Stimulated activated CD8-positive, alpha-beta memory T cell treated with anti-CD3 and anti-CD28 coated beads, Interleukin-12 subunit alpha, Interleukin-12 subunit beta, amount 100 ng/mL, for 1 hour (primary cell): ENCODE measurements around the gene SCARB1.

Experiments
- DNase-seq: peaks from one replicate; pipeline ENCODE4 v3.0.0-alpha.2; 2020; ENCODE audit warnings: low read depth

The SCARB1 gene

DNA sequence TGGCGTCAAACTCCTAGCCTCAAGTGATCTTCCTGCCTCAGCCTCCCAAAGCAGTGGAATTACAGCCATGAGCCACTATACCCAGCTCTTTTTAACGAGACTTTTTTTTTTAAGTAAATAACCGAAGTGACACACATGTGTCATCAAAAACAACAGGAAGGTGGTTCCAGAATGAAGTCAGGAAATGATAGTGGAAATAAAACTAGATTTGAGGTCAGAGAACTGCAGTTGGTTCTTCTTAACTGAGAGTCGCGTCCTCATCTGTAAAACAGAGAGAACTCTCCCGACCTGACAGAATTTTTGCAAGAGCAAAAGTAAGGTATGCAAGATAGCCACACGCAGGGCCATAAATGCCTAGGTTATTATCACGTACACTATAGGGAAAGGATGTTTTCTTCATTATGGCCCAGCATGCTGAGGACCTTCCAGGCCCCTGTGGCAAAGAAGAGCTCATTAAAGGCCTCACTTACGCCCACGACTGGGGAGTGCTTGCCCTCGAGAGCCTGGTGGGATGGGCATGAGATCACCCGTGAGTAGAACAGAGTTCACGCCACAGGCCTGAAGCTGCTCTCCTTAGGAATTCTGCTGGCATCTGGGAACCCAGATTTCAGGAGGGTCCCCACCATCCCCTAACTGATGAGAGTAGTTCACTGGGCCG is 67.2 kb downstream of the SCARB1 start:
- no peak for DNase-seq

DNA sequence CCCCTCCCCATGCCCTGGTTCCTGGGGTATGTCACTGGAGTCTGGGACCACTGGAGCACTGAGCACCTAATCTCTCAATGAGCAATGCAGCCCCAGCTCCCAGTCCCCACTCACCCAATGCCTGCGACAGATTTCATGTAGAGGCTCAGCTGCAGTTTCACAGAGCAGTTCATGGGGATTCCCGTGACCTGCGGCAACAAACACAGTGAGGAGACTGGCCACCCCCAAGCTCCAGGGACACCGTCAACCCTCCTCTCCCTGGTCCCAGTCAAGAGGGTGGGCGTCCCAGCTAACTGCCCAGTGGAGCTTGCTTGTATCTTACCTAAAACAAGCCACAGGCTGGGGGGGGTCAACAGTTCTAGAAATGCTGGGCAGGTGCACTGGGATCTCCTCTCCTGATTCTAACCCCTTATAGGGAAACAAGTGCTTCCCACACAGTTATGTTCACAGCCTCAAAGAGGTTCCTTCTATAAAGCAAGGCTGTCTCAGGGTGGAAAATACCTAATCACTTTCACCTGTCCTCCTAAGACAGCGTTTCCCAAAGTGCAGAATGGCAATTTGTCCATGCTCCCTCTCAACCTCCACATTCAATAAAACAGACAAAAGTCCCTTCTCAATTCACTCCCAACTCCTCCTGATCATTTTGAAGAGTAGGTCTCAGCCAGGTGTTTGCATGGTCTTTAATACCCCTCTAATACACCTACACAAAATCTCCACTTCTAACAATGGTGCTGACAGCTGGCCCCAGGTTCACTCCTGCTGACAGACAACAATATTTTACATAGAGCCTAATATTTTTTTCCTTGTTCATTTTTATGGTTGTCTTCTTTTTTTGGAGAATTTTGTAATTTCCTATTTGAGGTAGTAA is 68.3 kb downstream of the SCARB1 start:
- DNase-seq, result no peak

DNA sequence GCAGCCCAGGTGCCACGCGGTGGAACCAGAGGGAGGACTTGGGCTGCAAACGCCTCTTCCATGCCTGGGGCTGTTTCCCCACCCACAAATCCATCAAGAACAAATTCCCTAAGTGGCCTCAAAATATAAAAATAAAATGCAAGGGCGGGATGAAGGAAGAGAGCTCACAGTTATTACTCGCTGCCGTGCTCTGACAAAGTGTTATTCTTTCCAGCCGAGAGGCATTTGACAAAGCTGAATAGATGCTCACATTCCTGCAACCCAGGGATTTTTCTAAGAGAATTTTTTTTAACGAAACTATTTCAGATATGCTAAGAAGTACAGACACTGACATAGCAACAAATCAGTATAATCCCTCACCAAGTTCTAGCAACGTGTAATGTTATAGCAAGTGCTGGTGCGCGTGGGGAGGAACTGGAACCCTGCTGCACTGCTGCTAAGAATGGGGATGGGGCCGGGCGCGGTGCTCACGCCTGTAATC is 70.7 kb downstream of the SCARB1 start:
- DNase-seq, result no peak

DNA sequence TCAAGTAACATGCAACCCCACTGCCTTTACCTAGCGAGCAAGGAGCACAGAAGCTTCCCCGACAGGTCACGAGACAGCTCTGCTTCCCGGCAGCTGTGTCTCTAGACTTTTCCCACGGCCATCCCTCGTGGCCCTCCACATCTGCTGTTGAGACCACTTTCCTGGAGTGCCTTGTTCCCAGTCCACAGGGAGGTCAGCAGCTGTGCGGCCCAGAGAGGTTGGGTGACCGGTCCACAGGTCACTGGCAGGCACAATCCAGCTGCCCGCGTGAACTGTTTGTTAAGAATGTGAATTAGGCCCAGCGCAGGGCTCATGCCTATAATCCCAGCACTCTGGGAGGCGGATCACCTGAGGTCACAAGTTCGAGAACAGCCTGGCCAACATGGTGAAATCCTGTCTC is 71.5 kb downstream of the SCARB1 start:
- DNase-seq, result no peak

DNA sequence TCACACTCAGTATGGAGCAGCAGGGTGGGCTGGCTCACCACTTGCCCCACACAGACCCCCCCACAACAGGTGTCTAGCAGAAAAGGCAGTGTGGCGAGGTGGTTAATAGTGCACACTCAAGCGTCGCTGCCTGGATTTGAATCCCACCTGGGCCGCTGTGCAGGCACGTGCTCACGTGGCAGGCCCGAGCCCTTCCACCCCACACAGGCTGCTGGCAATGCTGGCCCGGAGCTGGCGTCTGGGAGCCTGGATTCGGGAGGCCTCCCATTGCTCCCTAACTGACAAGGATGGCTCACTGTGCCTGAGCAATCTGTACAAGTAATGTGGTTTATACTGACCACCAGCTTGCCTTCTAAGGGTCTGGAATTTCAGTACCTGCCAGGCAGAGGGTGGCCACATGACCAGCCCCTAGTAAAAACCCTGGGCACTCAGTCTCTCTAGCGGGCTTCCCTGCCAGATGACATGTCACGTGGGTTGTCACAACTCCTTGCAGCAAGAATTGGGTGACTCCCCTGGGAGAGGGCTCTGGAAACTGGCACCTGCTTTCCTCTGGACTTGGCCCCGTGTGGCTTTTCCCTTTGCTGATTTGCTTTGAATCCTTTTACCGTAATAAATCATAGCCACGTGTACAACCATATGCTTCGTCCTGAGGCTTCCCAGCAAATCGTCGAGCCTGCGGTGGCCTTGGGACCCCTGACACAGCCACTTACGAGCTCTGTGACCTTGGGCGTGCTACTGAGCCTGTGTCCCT is 72.8 kb downstream of the SCARB1 start:
- no peak for DNase-seq

DNA sequence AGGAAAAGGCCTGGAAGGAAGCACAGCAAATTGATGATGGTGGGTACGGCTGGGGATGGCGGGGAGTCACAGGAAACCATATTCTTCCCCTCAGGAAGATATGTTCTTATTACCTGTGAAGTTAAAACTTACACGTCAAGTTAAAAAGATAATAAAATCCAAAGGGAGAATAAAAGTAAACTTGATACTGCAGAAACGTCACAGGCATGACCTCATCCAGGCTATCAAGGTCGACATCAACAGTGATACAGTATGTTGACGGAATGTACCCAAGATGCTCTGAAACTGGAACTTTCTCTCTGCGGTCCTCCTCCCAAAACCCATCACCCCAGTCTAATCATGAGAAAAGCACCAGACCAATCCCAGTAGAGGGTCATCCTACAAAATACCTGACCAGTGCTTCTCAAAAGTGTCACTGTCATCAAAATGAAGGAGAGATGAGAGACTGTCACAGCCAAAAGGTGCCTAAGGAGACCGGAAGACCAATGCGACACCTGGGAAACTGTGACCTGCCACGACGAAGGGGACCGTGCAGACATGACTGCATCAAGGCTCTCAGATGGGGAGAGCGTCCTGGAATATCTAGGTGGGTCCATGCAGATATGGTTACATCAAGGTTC is 74.6 kb downstream of the SCARB1 start:
- DNase-seq, result no peak

- no peak for DNase-seq
These were observed 77.4 kb downstream of the SCARB1 start for GRCh38 chr12:124786061-124786964.

- DNase-seq, result no peak
These were observed 78.6 kb downstream of the SCARB1 start for GRCh38 chr12:124784871-124785572.

DNA sequence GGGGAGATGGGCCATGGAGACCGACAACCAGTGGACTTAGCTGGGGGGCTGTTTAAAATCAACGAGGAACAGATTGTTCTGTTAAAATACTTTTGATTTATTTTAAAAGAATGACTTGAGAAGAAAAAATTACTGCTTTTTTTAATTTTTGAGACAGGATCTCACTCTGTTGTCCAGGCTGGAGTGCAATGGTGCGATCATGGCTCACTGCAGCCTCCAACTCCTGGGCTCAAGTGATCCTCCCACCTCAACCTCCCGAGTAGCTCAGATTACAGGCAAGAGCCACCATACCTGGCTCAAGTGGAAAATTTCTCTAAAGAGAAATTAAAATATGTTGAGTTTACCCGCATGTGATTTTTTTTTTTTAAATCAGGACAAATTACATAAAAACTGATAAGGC is 80.6 kb downstream of the SCARB1 start:
- no peak for DNase-seq

GRCh38 chr12:124782132-124782531 is 81.5 kb downstream of the SCARB1 start:
- DNase-seq, result no peak

DNA sequence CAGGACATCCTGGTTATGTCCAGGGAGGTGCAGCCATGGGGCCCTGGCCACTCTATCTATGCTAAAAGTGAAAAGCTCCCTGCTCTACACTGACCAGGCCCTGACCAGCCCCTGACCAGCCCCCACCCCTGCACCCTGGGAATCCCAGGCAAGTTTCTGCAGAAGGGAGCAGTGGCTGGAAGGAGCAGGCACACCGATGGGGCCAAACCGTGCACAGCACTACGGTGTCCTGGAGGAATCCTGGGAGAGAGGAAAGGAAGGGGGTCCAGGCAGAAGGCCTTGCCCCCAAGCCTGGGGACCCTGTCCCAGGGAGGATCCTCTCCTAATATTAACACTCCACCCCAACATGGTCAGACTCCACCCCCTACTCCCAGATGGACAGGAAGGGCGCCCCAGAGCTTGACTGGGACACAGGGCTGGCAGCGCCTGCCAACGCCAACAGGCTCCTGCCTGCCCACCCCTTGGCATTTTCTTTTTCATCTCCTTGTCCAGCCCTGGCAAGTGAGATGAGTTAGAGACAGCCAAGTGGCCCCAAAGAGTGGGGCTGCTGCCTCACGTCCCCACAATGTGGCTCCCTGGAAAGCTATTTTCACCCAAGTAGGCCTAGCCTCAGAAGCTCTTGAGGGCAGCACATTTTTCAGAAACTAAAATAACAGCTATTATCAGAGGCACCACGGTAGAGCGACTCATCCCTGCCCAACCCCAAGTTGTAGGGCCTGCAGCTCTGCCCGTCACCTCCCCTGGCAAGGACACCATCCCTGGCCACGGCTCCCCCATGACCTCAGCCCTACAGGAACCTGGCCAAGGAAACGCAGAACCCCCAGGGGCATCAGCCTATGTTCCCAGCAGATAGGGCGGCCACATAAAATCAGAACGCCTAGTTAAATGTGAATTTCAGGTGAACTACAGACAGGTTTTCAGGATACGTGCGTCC is 82.6 kb downstream of the SCARB1 start:
- DNase-seq, result no peak

GRCh38 chr12:124780336-124780735 is 83.3 kb downstream of the SCARB1 start:
- DNase-seq, result no peak

DNA sequence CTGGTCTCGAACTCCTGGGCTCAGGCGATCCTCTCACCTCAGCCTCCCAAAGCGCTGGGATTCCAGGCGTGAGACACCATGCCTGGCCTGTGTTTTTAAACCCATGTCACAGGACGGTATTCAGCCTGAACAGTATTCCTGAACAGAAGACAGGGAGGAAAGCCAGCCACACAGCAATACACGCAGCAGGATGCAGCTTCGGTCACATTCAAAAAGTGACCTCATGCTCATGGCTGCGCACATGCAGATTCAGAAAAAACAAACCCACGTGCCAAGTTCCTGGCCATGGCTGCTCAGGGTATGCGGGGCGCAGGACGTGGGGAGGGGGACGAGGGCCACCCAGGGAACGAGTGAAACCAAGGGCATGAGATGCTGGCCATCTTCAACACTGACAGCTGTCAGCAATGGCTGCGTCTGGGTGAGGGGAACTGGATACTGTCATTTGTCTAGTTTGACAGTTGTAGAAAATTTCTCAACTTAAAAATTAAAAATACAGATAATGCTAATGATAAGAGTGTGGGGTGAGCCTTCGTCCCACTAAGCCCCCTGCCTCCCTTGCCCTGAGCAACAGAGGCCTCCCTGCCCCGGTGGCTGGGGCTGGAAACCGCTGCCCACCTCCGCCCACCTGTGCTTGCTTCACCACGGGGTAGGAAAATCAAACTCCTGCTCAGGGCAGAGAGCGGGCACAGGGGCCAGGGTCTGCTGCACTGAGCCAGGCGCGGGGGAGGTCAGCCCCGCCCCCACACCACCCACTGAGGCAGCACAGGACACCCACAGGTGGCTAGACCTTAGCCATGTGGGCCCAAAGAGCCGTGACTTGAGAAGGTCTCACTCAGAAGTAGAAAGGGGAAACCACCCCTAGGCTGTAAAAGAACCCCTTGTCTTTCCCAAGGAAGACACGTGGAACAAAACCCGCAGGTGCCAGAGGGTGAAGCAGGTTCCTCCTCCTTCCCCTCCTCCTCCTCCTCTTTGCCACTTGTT is 84.2 kb downstream of the SCARB1 start:
- no peak for DNase-seq

DNA sequence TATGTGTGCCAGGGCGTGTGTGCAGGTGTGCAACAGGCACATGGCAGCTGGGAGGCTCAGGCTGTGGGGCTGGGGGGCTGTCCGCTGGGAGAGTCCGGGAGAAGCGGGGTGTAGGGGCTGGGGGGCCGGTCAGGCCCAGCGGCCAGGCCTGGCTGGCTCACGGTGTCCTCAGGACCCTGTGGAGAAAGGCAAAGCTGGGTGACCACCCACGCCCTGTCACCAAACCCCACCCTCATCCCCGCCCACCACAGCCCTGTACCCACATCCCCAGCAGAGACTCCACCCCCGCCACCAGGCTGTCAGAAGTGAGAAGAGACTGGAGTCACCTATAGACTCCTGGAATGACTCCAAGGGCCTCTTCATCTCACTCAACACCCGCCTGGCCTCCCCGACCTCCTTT is 85.3 kb downstream of the SCARB1 start:
- DNase-seq, result no peak

DNA sequence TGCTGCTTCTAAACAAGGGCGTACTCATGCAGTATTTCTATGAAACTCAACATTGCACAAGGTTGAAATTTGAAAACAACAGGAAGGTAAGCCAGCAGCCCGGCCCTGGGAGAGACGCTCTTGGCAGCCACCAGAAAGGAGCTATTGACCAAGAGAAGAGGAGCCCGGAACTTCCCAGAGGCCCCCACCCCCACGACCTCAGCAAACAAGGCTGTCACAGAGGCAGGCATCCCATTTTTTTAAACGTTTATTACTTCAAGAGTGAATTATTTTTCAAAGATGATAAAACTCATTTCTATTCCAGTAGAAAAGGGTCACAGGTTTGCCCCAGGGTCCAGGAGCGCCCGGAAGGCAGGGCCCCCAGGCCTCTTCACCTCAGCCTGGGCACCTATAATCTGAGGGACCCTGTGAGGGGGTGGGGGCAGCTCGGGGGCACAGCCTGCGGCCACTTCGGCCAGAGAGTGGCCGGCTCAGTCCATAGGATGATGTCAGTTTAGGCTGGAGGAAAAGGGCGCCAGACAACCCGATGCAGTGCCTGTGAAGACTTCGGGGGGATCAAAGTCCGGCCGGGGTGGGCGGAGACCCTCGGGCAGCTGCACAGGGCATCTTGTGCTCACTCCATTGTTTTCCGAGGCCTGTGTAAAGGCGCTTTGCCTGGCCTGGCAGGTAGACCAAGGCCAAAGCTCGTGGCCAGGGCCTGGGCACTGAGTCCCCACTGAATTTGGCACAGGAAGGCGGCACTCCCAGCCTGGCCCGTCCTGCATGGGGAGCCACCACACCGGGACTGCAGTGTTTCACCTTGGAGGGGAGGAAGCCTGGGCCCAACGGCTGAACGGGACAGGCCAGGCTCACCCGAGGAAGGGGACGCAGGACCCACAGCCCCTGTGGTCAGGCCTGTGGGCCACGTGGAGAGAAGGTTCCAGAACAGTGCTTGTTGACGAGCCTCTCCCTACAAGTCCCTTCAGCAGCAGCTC is 86.0 kb downstream of the SCARB1 start:
- DNase-seq, result no peak

- no peak for DNase-seq
These were observed 87.5 kb downstream of the SCARB1 start for GRCh38 chr12:124776125-124776513.
